ENCODE data around the gene SLC13A5. TPM values are rescaled to one million over a fixed set of nuclear protein-coding genes. Genes with fewer than 3 reads are reported as not detected.

Gene SLC13A5
- total RNA-seq = not detected in 2 replicates

DNA sequence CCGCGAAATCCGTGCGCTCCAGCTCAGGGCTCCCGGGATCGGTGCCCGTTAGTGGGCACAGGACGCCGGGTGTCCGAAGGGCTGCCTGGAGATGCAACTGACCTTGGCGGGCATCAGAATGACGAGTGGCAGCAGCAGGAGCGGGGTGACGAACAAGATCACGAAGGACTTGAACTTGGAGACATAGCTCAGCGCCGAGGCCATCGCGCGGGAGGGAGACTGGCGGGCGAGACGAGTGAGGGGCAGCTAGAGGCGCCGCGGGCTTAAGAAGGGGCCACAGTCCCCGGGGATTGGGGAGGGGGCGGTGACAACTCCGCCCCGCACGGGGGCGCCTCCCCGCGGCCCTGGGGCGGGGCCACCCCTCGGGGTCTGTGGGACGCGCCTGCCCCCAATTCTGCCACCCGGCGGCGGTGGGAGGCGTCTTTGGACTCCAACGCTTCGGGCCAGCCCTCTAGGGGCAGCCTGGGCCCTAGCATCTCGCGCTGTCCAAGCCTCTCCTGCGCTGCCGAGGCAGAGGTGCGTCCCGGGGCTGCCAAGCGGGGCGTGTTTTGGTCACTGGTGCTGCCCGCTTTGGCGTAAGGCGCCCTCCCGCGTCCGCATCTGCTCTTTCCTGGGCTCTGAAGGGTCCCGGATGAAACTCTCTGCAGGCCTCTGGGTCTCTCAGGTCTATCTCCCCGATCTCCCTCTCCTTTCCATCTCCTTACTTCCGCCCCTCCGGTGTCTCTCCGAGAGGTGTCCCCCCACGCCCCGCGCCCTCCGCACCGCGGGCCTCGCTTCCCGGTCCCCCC is at the start of gene SLC13A5:
TSS of gene SLC13A5 (minus strand) at position 240 of the 788 bp plus-strand sequence. CDS start at position 204, 36 bp downstream.

DNA sequence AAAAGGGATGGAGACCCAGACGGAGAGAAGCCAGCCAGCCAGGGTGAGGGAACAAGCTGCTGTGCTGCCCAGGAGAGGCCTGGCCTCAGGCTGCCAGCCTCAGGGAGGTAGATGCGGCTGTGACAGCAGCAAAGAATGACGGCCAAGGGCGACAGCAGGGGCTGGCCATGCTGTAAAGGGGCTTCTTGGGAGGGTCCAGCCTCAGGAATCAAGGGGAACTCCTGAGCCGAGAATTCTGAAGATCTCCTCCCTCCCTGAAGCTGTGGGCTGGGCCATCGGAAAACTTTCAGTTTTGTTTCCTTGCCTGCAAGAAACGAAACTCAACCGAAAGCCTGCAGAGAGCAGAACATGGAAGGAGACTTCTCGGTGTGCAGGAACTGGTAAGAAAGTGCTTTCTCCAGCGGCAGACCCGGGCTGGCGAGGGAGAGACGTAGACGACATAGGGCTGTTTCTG is 42.6 kb upstream of the SLC13A5 start, which contains the start of gene XAF1:
TSS of gene XAF1 (plus strand) at position 316 of the 454 bp plus-strand sequence. CDS start at position 349, 33 bp downstream.

DNA sequence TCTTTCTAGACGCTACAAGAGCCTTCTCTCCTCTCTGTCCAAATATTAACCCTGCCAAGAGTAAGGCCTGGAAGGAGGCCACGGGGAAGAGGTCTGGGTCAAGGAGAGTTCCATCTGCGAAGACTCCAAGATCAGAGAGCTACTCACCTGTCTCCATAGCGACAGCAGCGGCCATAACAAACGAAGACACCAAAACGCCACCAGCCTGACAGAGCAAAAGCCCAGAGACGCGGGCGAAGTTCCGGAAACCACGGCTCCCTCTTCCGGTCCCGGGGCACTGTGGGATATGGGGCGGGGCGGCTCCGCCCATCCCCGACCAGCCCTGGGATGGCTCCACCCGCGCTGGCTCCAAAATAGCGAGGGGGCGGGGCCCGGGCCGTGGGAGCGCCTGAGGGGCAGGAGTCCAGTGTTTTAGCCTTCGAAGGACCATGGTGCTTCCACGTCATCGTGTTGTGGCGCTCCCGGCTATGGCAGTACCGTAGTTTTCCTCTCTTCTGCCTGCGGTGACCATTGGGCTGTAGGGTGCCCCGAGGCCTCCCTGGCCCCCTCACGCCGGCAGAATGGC is 61.7 kb downstream of the SLC13A5 start, which contains the start of the genes C17orf100 and MED31:
TSS of gene C17orf100 (plus strand) at position 409 of the 565 bp plus-strand sequence. CDS start at position 561, 152 bp downstream.
TSS of gene MED31 (minus strand) at position 252 of the 565 bp plus-strand sequence. CDS start at position 175, 77 bp downstream.

DNA sequence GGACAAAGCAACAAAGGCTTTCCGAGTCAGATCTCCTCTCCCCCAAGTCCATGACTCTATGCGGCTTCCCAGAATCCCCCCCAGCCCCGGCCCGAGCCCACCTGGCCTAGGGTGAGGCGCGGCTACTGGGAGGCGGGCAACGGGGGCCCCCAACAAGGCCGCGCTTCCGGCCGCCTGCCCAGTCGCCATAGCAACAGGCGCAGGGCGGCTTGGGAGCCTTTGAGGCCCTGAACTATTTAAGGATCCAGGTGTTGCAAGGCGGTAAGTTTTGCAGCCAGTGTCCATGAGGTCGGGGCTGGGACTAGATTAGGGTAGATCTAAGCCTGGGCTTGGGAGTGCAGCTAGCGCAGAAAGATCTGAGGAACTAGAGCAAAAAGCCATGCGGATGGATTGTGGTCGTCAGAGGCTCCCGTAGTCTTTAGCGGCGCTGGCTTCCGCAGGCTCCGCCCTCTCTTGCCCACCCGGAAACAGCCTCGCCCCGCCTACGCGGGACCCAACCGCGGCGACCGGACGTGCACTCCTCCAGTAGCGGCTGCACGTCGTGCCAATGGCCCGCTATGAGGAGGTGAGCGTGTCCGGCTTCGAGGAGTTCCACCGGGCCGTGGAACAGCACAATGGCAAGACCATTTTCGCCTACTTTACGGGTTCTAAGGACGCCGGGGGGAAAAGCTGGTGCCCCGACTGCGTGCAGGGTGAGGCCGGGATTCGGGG is 72.5 kb downstream of the SLC13A5 start, which contains the start of the genes KIAA0753 and TXNDC17:
TSS of gene KIAA0753 (minus strand) at position 176 of the 711 bp plus-strand sequence. CDS start 5,608 bp downstream, outside the sequence.
TSS of gene TXNDC17 (plus strand) at position 525 of the 711 bp plus-strand sequence. CDS start at position 548, 23 bp downstream.

Small RNAs within 50 kb of the gene (small RNA-seq; reads per million reads assigned to genes)
- gene AC004706.2 = not detected
- gene MIR4520-1 = not detected

Other genes starting within 250 kb of the SLC13A5 start
- 1.1 and 1.3 TPM in 2 replicates for gene PITPNM3, start 156.8 kb downstream of the SLC13A5 start, total RNA-seq
- gene KIAA0753, start 72.7 kb downstream of the SLC13A5 start, total RNA-seq = 18.0 and 18.6 TPM in 2 replicates
- gene TXNDC17, start 72.3 kb downstream of the SLC13A5 start, total RNA-seq = 110 and 117 TPM in 2 replicates
- 8.5 and 10.8 TPM in 2 replicates for gene MED31, start 61.8 kb downstream of the SLC13A5 start, total RNA-seq
- gene C17orf100, start 61.6 kb downstream of the SLC13A5 start, total RNA-seq = 0.33 and 0.67 TPM in 2 replicates
- 2.0 and 2.3 TPM in 2 replicates for gene XAF1, start 42.7 kb upstream of the SLC13A5 start, total RNA-seq
- gene FBXO39, start 62.8 kb upstream of the SLC13A5 start, total RNA-seq = 0.19 and 5.9 TPM in 2 replicates
- gene TEKT1, start 118.4 kb upstream of the SLC13A5 start, total RNA-seq = not detected in 2 replicates

All from vein endothelial cell (primary cell).